H9 (cell line): ENCODE measurements around the gene DIAPH2. TPM values are rescaled to one million over a fixed set of nuclear protein-coding genes. Genes with fewer than 3 reads are reported as not detected.

Source experiments
- DNase-seq: peaks from one replicate; pipeline ENCODE4 v3.0.0-alpha.2; 2017
- H2AFZ ChIP-seq: one replicate; pipeline ENCODE4 v1.6.1; 2013; ENCODE audit warnings: mild to moderate bottlenecking, low read length, control low read depth, moderate library complexity
- H2AK5ac ChIP-seq: 2 replicates; pipeline ENCODE4 v1.6.1; 2013; ENCODE audit warnings: low read length, control low read depth, mixed read lengths; ENCODE audit not compliant: insufficient read length
- H2BK120ac ChIP-seq: one replicate; pipeline ENCODE4 v1.6.1; 2013; ENCODE audit warnings: low read depth, mild to moderate bottlenecking, low read length, control low read depth, inconsistent platforms; ENCODE audit not compliant: poor library complexity, severe bottlenecking
- H2BK12ac ChIP-seq: 2 replicates; pipeline ENCODE4 v1.6.1; 2013; ENCODE audit warnings: low read length, control low read depth, mixed read lengths, low read depth; ENCODE audit not compliant: insufficient read length
- H2BK15ac ChIP-seq: 2 replicates; pipeline ENCODE4 v1.6.1; 2013; ENCODE audit warnings: low read depth, low read length, control low read depth
- H2BK20ac ChIP-seq: one replicate; pipeline ENCODE4 v1.6.1; 2013; ENCODE audit warnings: low read depth, mild to moderate bottlenecking, low read length, control low read depth, inconsistent platforms; ENCODE audit not compliant: poor library complexity, severe bottlenecking
- H2BK5ac ChIP-seq: 2 replicates; pipeline ENCODE4 v1.6.1; 2013; ENCODE audit warnings: low read length, control low read depth, mixed read lengths; ENCODE audit not compliant: insufficient read length
- H3K14ac ChIP-seq: 2 replicates; pipeline ENCODE4 v1.6.1; 2013; ENCODE audit warnings: low read length, control low read depth; ENCODE audit not compliant: insufficient read depth
- H3K18ac ChIP-seq: 2 replicates; pipeline ENCODE4 v1.6.1; 2013; ENCODE audit warnings: low read depth, mild to moderate bottlenecking, mixed read lengths, low read length, control low read depth; ENCODE audit not compliant: insufficient read length
- H3K23ac ChIP-seq: 2 replicates; pipeline ENCODE4 v1.6.1; 2013; ENCODE audit warnings: low read length, control low read depth, mixed read lengths, low read depth; ENCODE audit not compliant: insufficient read length
- H3K23me2 ChIP-seq: 2 replicates; pipeline ENCODE4 v1.6.1; 2013; ENCODE audit warnings: low read depth, mild to moderate bottlenecking, mixed read lengths, low read length, control low read depth; ENCODE audit not compliant: insufficient read length, poor library complexity, severe bottlenecking
- H3K27ac ChIP-seq: 2 replicates; pipeline ENCODE4 v1.5.1; 2013; ENCODE audit warnings: low read length, control low read depth, mixed read lengths, low read depth; ENCODE audit not compliant: insufficient read length
- H3K27me3 ChIP-seq: 2 replicates; pipeline ENCODE4 v1.6.1; 2013; ENCODE audit warnings: low read length, control low read depth, inconsistent platforms; ENCODE audit not compliant: insufficient read depth
- H3K4ac ChIP-seq: 2 replicates; pipeline ENCODE4 v1.6.1; 2013; ENCODE audit warnings: low read depth, mild to moderate bottlenecking, control low read depth, inconsistent platforms, low read length, moderate library complexity
- H3K4me1 ChIP-seq: 2 replicates; pipeline ENCODE4 v1.6.1; 2013; ENCODE audit warnings: low read length, control low read depth, inconsistent platforms; ENCODE audit not compliant: insufficient read depth
- H3K4me2 ChIP-seq: 2 replicates; pipeline ENCODE4 v1.6.1; 2013; ENCODE audit warnings: low read length, control low read depth, mixed read lengths; ENCODE audit not compliant: insufficient read length, insufficient read depth
- H3K56ac ChIP-seq: 2 replicates; pipeline ENCODE4 v1.6.1; 2013; ENCODE audit warnings: low read depth, mild to moderate bottlenecking, mixed read lengths, low read length, control low read depth; ENCODE audit not compliant: insufficient read length
- H3K79me1 ChIP-seq: 2 replicates; pipeline ENCODE4 v1.6.1; 2013; ENCODE audit warnings: low read depth, mild to moderate bottlenecking, moderate library complexity, low read length, control low read depth, inconsistent platforms; ENCODE audit not compliant: insufficient read depth, poor library complexity, severe bottlenecking
- H3K79me2 ChIP-seq: 2 replicates; pipeline ENCODE4 v1.6.1; 2013; ENCODE audit warnings: low read length, control low read depth, inconsistent platforms; ENCODE audit not compliant: insufficient read depth
- H3K9ac ChIP-seq: 2 replicates; pipeline ENCODE4 v1.6.1; 2013; ENCODE audit warnings: low read length, control low read depth, mixed read lengths; ENCODE audit not compliant: insufficient read length; ENCODE audit errors: extremely low read depth
- H3K9me3 ChIP-seq: one replicate; pipeline ENCODE4 v1.6.1; 2013; ENCODE audit warnings: low read depth, low read length, inconsistent platforms; ENCODE audit not compliant: control insufficient read depth
- H3T11ph ChIP-seq: one replicate; pipeline ENCODE4 v1.6.1; 2013; ENCODE audit warnings: mild to moderate bottlenecking, low read length, control low read depth, inconsistent platforms
- H4K20me1 ChIP-seq: one replicate; pipeline ENCODE4 v1.6.1; 2013; ENCODE audit not compliant: control insufficient read depth, insufficient read length, insufficient read depth
- H4K5ac ChIP-seq: 2 replicates; pipeline ENCODE4 v1.6.1; 2013; ENCODE audit warnings: low read depth, mild to moderate bottlenecking, mixed read lengths, low read length, control low read depth; ENCODE audit not compliant: insufficient read length
- H4K8ac ChIP-seq: replicated peaks from 2 replicates; pipeline ENCODE4 v1.6.1; 2013; ENCODE audit warnings: low read length, control low read depth, mixed read lengths, low read depth; ENCODE audit not compliant: insufficient read length
- H4K91ac ChIP-seq: 2 replicates; pipeline ENCODE4 v1.6.1; 2013; ENCODE audit warnings: low read depth, mild to moderate bottlenecking, moderate library complexity, mixed read lengths, low read length, control low read depth; ENCODE audit not compliant: insufficient read length
- H3K27ac Mint-ChIP-seq, 3 experiments: 2 replicates in 2 of 3; 3 replicates in 1 of 3; pipeline ENCODE4 v1.8.0; 2020 to 2021; ENCODE audit warnings: mixed read lengths in 3 of 3, mild to moderate bottlenecking in 1 of 3, moderate library complexity in 1 of 3
- H3K27me3 Mint-ChIP-seq: 2 replicates; pipeline ENCODE4 v1.8.0; 2021; ENCODE audit warnings: low read depth, mild to moderate bottlenecking, moderate library complexity, mixed read lengths
- H3K36me3 Mint-ChIP-seq, 3 experiments: 2 replicates in 2 of 3; 3 replicates in 1 of 3; pipeline ENCODE4 v1.8.0; 2020 to 2021; ENCODE audit warnings: low read depth in 3 of 3, mixed read lengths in 3 of 3; ENCODE audit not compliant: insufficient read depth in 1 of 3
- H3K4me1 Mint-ChIP-seq, 2 experiments: 2 replicates each; pipeline ENCODE4 v1.8.0; 2020; ENCODE audit warnings: mixed read lengths in 2 of 2
- H3K4me3 Mint-ChIP-seq, 2 experiments: 2 replicates in 1 of 2; 3 replicates in 1 of 2; pipeline ENCODE4 v1.8.0; 2020 to 2021; ENCODE audit warnings: mild to moderate bottlenecking in 2 of 2, mixed read lengths in 2 of 2, moderate library complexity in 1 of 2
- H3K9me3 Mint-ChIP-seq, 2 experiments: 2 replicates in 1 of 2; 3 replicates in 1 of 2; pipeline ENCODE4 v1.8.0; 2020; ENCODE audit warnings: mild to moderate bottlenecking in 2 of 2, mixed read lengths in 2 of 2, moderate library complexity in 1 of 2
- CTCF ChIP-seq: fragments of 200-600 bp; sonication (generic); conservative IDR thresholded peaks from 3 replicates; pipeline ENCODE4 v1.8.0; 2021; ENCODE audit warnings: antibody characterized with exemption, mild to moderate bottlenecking
- WGBS: extraction: QIAGEN DNeasy Blood & Tissue Kit; methylation state at CpG from one replicate; pipeline ENCODE4 v1.1.7; 2013; ENCODE audit warnings: missing lambda C conversion rate, low lambda C conversion rate, mixed read lengths; ENCODE audit not compliant: insufficient read length; ENCODE audit errors: extremely low coverage; 5-methylcytosine and 5-hydroxymethylcytosine counted together
- total RNA-seq: library from RNA; stranded (reverse); gene quantifications from 2 replicates; pipeline ENCODE4 v1.2.1, GENCODE V29; 2021

The DIAPH2 gene
- total RNA-seq, 1 experiment from 2014 or later: 45.4 TPM

DNA sequence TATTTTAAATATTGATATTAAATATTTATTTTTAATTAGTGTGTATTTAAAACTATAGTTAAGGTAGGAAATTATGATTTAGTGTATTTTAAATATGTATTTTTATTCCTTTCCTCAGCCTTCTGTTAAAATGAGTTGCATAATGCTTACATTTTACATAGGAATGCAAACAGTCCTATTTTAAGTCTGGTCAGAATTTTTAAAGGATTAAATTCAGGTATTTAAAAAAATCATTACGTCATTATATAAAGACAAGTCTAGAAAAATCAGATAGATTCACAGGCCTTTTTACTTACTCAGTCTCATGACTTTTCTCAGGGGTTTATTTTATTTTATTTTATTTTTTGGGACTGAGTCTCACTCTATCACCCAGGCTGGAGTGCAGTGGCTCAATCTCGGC lies 148.7 kb downstream of the DIAPH2 start:
- H3K23ac ChIP-seq: no peak overlapping the region
- Mint-ChIP-seq H3K9me3 (no peaks in the 10 kb centered on the region), H3K4me3 (no peak overlapping the region), H3K27ac (no peak overlapping the region), H3K36me3 (no peaks in the 10 kb centered on the region), H3K4me1 (peaks cover 13 to 22% of the 10 kb centered on the region in 2 experiments; a peak in 3 of 4 replicates), H3K27me3 (no peaks in the 10 kb centered on the region)
- H3K79me2 ChIP-seq: no peaks in the 10 kb centered on the region
- no peak overlapping the region for H3K9ac ChIP-seq
- H3K14ac ChIP-seq: no peak overlapping the region
- no peak overlapping the region for H2BK120ac ChIP-seq
- no peak overlapping the region for H3K4me2 ChIP-seq
- H2AFZ ChIP-seq: no peak overlapping the region
- H2BK5ac ChIP-seq: no peak overlapping the region
- no peak overlapping the region for H2BK15ac ChIP-seq
- no peak overlapping the region for H2AK5ac ChIP-seq
- no peaks in the 10 kb centered on the region for H3K23me2 ChIP-seq
- no peak overlapping the region for H2BK20ac ChIP-seq
- no peak for TF ChIP-seq CTCF
- H3T11ph ChIP-seq: no peak overlapping the region
- H4K20me1 ChIP-seq: no peaks in the 10 kb centered on the region
- H2BK12ac ChIP-seq: no peak overlapping the region
- H4K8ac ChIP-seq: no peak overlapping the region
- H4K91ac ChIP-seq: no peak overlapping the region
- H3K4ac ChIP-seq: no peak overlapping the region
- no peak for DNase-seq
- H3K27me3 ChIP-seq: no peaks in the 10 kb centered on the region
- no peak overlapping the region for H3K56ac ChIP-seq
- no peak overlapping the region for H3K27ac ChIP-seq
- H3K79me1 ChIP-seq: no peaks in the 10 kb centered on the region
- H3K4me1 ChIP-seq: no peaks in the 10 kb centered on the region; the same call in 1 of the 2 replicates
- H3K9me3 ChIP-seq: no peaks in the 10 kb centered on the region
- H3K18ac ChIP-seq: no peak overlapping the region
- WGBS: no CpG with 5 or more reads among the region's 2 CpGs
- no peak overlapping the region for H4K5ac ChIP-seq
